PC-3 (cell line): Measurements from ENCODE around the gene TSR2. TPM values are rescaled to one million over a fixed set of nuclear protein-coding genes. Genes with fewer than 3 reads are reported as not detected.

Experiments
- ATAC-seq: fragments of 200-7000 bp; cut with Tn5 transposase; 2 replicates; pipeline ENCODE4 v1.9.1; 2020; ENCODE audit warnings: mild to moderate bottlenecking, moderate library complexity
- BruUV-seq: library from RNA; stranded (reverse); fragments of 400-500 nt; replicated peaks from 2 replicates; lab custom pipeline; 2021; lab: Mats Ljungman, UMichigan
- CTCF ChIA-PET: fragments of 300-600 bp; sonication (Branson Sonifier 250); formaldehyde crosslinking; loops from one replicate; lab custom pipeline; 2022; ENCODE audit warnings: antibody characterized with exemption; lab: Charles Lee
- POLR2A ChIA-PET: fragments of 300-600 bp; sonication (Branson Sonifier 250); formaldehyde crosslinking; loops from one replicate; lab custom pipeline; 2022; ENCODE audit warnings: antibody characterized with exemption; ENCODE audit not compliant: unreplicated experiment; lab: Charles Lee
- DNase-seq: peaks from one replicate; pipeline ENCODE4 v3.0.0-alpha.2; 2015
- H2AFZ ChIP-seq: fragments of 300-600 bp; sonication (generic); 2 replicates; pipeline ENCODE4 v1.6.0; 2016; ENCODE audit warnings: antibody characterized with exemption, low read length
- H3F3A ChIP-seq: fragments of 300-600 bp; sonication (generic); one replicate; pipeline ENCODE4 v1.6.0; 2017; ENCODE audit warnings: antibody characterized with exemption, low read length, control low read depth, mild to moderate bottlenecking; ENCODE audit not compliant: unreplicated experiment
- H3K27ac ChIP-seq: fragments of 300-600 bp; sonication (generic); 2 replicates; pipeline ENCODE4 v1.5.1; 2016; ENCODE audit warnings: mild to moderate bottlenecking, low read length
- H3K27me3 ChIP-seq: fragments of 300-600 bp; sonication (generic); 2 replicates; pipeline ENCODE4 v1.6.1; 2016; ENCODE audit warnings: low read length, mixed read lengths
- H3K36me3 ChIP-seq: fragments of 300-600 bp; sonication (generic); 2 replicates; pipeline ENCODE4 v1.6.1; 2016; ENCODE audit warnings: low read depth, mixed run types, low read length, mixed read lengths
- H3K4me1 ChIP-seq: fragments of 300-600 bp; sonication (generic); 2 replicates; pipeline ENCODE4 v1.5.1; 2016; ENCODE audit warnings: low read length; ENCODE audit not compliant: insufficient read depth
- H3K4me2 ChIP-seq: fragments of 300-600 bp; sonication (generic); 2 replicates; pipeline ENCODE4 v1.6.0; 2016; ENCODE audit warnings: low read length
- H3K4me3 ChIP-seq: fragments of 300-600 bp; sonication (generic); 2 replicates; pipeline ENCODE4 v1.5.1; 2016; ENCODE audit warnings: mild to moderate bottlenecking, low read length, mixed read lengths
- H3K79me2 ChIP-seq: fragments of 300-600 bp; sonication (generic); 2 replicates; pipeline ENCODE4 v1.6.1; 2017; ENCODE audit warnings: low read length, mixed read lengths
- H3K9ac ChIP-seq: fragments of 300-600 bp; sonication (generic); 2 replicates; pipeline ENCODE4 v1.6.0; 2016; ENCODE audit warnings: mild to moderate bottlenecking, low read length
- H3K9me2 ChIP-seq: fragments of 300-600 bp; sonication (generic); replicated peaks from 2 replicates; pipeline ENCODE4 v1.6.1; 2016; ENCODE audit warnings: mixed run types, low read length, mixed read lengths
- H3K9me3 ChIP-seq: fragments of 300-600 bp; sonication (generic); 2 replicates; pipeline ENCODE4 v1.6.1; 2016; ENCODE audit warnings: low read length, mixed read lengths
- H4K20me1 ChIP-seq: fragments of 300-600 bp; sonication (generic); 2 replicates; pipeline ENCODE4 v1.6.1; 2016; ENCODE audit warnings: low read length, mixed read lengths
- EZH2 ChIP-seq: fragments of 300-600 bp; sonication (generic); IDR thresholded peaks from one replicate; pipeline ENCODE4 v1.6.1; 2017; ENCODE audit warnings: antibody characterized with exemption, mild to moderate bottlenecking, low read length; ENCODE audit not compliant: unreplicated experiment
- EZH2phosphoT487 ChIP-seq: fragments of 300-600 bp; sonication (generic); IDR thresholded peaks from 2 replicates; pipeline ENCODE4 v1.6.1; 2018; ENCODE audit warnings: mild to moderate bottlenecking, antibody characterized with exemption, low read length, borderline replicate concordance
- intact Hi-C: fragments of 100-400 bp; cut with micrococcal nuclease; formaldehyde crosslinking; loops from 2 replicates; pipeline ENCODE4 v1.9.0; 2023
- total RNA-seq: library from RNA; depleted of rRNA; stranded (reverse); fragments of >200 nt; gene quantifications from 2 replicates; pipeline ENCODE4 v1.2.3, GENCODE V29; 2014
- TF ChIP-seq, protein P1 (sequence below): fragments of 300-600 bp; sonication (generic); conservative IDR thresholded peaks from 2 replicates; pipeline ENCODE4 v1.5.1; 2017; ENCODE audit warnings: antibody characterized with exemption, low read depth, mild to moderate bottlenecking, low read length

Gene TSR2
- total RNA-seq, 1 experiment from 2014 or later = 38.6 TPM

DNA sequence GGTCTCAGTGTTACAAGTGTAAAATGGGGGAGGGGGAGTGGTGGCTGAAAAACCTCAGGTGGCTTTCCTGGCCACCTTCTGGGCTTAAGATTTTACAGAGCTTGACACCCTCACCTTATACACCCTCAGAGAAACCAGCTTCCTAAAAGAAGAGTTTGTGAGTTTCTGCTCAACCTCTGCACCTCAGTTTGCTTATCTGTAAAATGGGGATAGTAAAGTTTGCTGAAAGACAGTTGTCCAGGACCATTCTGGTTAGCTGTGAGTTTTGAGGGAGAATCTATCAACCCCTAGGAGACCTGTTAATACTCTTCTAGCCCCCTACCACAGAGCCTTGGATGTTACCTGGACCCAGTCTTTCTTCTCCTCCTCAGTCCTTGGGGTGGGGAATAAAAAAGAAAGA lies 9.7 kb downstream of the TSR2 start:
- H3K4me1 ChIP-seq = no peaks in the 10 kb centered on the region
- no peak overlapping the region for H3K9ac ChIP-seq
- no peaks in the 10 kb centered on the region for H3K27me3 ChIP-seq
- POLR2A ChIA-PET = interaction anchor here (0.5 kb wide), 1 partner anchor 147 kb away, joined by 12 read pairs; no protein-coding TSS in a partner anchor
- no peak overlapping the region for H3K4me3 ChIP-seq
- BruUV-seq = no TSS peak
- no peak overlapping the region for H3K27ac ChIP-seq
- H3K79me2 ChIP-seq = no peaks in the 10 kb centered on the region
- ATAC-seq = no peak
- no peak overlapping the region for H3K4me2 ChIP-seq
- no peak for DNase-seq
- H3K9me2 ChIP-seq = no peaks in the 10 kb centered on the region
- H3K9me3 ChIP-seq = no peaks in the 10 kb centered on the region
- H4K20me1 ChIP-seq = no peaks in the 10 kb centered on the region
- no peak for TF ChIP-seq EZH2
- TF ChIP-seq, protein P1, sequence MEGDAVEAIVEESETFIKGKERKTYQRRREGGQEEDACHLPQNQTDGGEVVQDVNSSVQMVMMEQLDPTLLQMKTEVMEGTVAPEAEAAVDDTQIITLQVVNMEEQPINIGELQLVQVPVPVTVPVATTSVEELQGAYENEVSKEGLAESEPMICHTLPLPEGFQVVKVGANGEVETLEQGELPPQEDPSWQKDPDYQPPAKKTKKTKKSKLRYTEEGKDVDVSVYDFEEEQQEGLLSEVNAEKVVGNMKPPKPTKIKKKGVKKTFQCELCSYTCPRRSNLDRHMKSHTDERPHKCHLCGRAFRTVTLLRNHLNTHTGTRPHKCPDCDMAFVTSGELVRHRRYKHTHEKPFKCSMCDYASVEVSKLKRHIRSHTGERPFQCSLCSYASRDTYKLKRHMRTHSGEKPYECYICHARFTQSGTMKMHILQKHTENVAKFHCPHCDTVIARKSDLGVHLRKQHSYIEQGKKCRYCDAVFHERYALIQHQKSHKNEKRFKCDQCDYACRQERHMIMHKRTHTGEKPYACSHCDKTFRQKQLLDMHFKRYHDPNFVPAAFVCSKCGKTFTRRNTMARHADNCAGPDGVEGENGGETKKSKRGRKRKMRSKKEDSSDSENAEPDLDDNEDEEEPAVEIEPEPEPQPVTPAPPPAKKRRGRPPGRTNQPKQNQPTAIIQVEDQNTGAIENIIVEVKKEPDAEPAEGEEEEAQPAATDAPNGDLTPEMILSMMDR = no peak
- TF ChIP-seq EZH2phosphoT487 = no peak
- no peaks in the 10 kb centered on the region for H3F3A ChIP-seq
- H2AFZ ChIP-seq = no peak overlapping the region
- intact Hi-C loops = no loop called here
- CTCF ChIA-PET = no interaction called here
- H3K36me3 ChIP-seq = peaks cover 4% of the 10 kb centered on the region

DNA sequence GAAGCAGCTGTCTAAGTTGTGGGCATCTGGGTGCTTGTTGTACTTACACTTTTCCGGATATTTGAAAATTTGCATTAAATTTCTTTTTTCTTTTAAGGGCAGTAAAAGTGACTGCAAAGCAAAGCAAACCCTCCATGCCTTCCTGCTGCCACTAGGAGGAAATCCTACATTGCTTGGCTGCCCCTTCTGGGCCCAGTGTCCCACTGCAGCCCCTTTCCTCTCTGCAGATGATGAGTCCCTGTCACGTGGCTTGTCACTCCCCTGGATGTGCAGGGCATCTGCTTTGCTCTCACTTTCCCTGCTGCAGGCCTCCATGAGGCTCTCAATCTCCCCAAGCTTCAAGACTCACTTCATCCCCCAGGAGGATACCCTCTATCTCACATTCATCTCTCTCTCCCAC lies 12.7 kb downstream of the TSR2 start:
- no TSS peak for BruUV-seq
- Histone ChIP-seq H3K36me3 (no peaks in the 10 kb centered on the region), H3F3A (no peaks in the 10 kb centered on the region), H3K9me3 (no peaks in the 10 kb centered on the region), H3K9me2 (no peaks in the 10 kb centered on the region), H3K4me1 (no peaks in the 10 kb centered on the region), H2AFZ (no peak overlapping the region), H3K27me3 (no peaks in the 10 kb centered on the region), H4K20me1 (no peaks in the 10 kb centered on the region), H3K4me2 (no peak overlapping the region), H3K79me2 (no peaks in the 10 kb centered on the region), H3K27ac (no peak overlapping the region), H3K9ac (no peak overlapping the region), H3K4me3 (no peak overlapping the region)
- peak; percentile 51 for ATAC-seq
- TF ChIP-seq EZH2 = no peak
- TF ChIP-seq, protein P1 = peak; percentile 38; the same call in 1 of the 2 replicates
- POLR2A ChIA-PET = no interaction called here
- CTCF ChIA-PET = no interaction called here
- DNase-seq = peak; percentile 9
- intact Hi-C loops = no loop called here

DNA sequence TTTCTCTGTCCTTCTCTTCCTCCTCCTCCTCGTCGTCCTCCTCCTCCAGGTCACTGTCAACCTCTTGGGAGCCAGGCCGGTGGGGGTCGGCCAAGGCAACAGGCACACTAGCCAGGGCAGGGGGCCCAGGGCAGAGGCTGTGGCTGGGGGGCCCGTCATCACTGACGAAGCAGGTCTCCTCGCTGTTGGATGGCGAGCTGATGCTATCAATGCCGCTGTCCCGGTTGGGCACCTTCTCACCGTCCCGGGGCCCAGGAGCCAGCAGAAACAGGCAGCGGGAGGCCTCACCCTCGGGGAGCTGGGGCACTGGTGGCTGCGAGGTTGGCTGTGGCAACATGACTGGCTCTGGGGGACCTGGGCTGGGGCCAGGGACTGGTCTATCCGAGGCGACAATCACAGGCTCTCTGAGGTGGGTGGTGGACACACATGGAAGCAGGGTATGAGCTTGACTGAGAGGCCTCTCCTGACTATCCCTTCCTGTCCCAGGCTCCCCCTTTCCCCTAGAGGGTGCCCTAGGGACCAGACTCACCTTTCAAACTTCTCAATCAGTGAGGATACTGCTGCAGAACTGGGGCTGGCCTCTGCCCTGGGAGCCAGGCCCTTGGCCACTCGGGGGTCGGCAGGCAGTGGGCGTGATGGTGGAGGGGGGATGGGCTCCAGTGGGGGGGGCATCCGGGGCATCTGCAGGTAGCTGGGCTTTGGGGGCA lies 30.0 kb downstream of the TSR2 start:
- H3K4me1 ChIP-seq = peaks cover 12% of the 10 kb centered on the region
- peaks cover 16% of the 10 kb centered on the region for H3K79me2 ChIP-seq
- no peak overlapping the region for H3K4me3 ChIP-seq
- no peaks in the 10 kb centered on the region for H4K20me1 ChIP-seq
- BruUV-seq = no TSS peak
- no peaks in the 10 kb centered on the region for H3F3A ChIP-seq
- CTCF ChIA-PET = no interaction called here
- POLR2A ChIA-PET = no interaction called here
- no peaks in the 10 kb centered on the region for H3K9me2 ChIP-seq
- intact Hi-C loops = no loop called here
- DNase-seq = no peak
- no peaks in the 10 kb centered on the region for H3K27me3 ChIP-seq
- no peaks in the 10 kb centered on the region for H3K36me3 ChIP-seq
- no peak for ATAC-seq
- H3K9me3 ChIP-seq = no peaks in the 10 kb centered on the region
- H3K4me2 ChIP-seq = no peak overlapping the region
- no peak overlapping the region for H2AFZ ChIP-seq
- H3K9ac ChIP-seq = no peak overlapping the region
- H3K27ac ChIP-seq = no peak overlapping the region
- TF ChIP-seq, protein P1 = no peak
- TF ChIP-seq EZH2phosphoT487 = no peak
- no peak for TF ChIP-seq EZH2
